Fibroblast of peridontal ligament (primary cell): ENCODE data around the gene RDH8.
"Not testable (repeated sequence)": the region's sequence is repeated elsewhere in the genome, so short reads cannot be mapped to it uniquely, and the experiment has no call there.

Experiments
- DNase-seq: peaks from one replicate; pipeline ENCODE4 v3.0.0-alpha.2; 2010; ENCODE audit errors: extremely low read depth

Gene RDH8

DNA sequence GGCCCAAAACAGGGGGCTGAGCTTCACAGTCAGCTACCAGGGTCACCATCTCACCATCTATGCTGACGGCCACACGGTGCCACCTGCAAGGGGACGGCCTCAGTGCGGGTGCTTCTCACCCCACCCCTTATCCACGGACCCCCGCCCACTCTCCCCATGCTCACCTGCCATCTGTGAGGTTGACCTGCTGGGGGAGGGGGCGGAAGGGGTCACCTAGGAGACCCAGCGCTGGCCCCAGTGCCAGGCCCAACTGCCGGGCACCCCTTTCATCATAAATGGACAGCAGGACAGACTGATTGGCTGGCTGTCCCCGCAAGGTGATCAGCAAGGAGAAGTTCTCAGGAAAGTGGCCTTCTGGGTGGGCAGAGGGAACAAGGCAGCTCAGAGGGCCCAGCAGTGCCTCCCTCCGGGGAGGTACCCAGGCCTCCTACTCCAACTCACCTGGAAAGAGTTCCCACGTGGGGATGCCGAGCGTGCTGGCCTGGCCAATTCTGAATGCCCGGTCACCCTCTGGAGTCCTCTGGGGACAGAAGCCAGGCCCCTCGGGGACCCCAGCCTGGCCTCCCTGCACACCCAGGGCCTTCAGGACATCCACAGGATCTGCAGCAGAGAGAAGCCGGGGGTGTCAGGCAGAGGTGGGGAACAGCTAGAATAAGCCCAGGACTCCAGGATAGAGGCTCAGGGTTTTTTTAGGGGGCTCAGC lies 7.5 kb upstream of the RDH8 start:
- no peak for DNase-seq

- peak; percentile 83 for DNase-seq
Observed at GRCh38 chr19:10006335-10006708, 7.0 kb upstream of the RDH8 start.

- DNase-seq: no peak
Observed at GRCh38 chr19:10006752-10007323, 6.4 kb upstream of the RDH8 start.

DNA sequence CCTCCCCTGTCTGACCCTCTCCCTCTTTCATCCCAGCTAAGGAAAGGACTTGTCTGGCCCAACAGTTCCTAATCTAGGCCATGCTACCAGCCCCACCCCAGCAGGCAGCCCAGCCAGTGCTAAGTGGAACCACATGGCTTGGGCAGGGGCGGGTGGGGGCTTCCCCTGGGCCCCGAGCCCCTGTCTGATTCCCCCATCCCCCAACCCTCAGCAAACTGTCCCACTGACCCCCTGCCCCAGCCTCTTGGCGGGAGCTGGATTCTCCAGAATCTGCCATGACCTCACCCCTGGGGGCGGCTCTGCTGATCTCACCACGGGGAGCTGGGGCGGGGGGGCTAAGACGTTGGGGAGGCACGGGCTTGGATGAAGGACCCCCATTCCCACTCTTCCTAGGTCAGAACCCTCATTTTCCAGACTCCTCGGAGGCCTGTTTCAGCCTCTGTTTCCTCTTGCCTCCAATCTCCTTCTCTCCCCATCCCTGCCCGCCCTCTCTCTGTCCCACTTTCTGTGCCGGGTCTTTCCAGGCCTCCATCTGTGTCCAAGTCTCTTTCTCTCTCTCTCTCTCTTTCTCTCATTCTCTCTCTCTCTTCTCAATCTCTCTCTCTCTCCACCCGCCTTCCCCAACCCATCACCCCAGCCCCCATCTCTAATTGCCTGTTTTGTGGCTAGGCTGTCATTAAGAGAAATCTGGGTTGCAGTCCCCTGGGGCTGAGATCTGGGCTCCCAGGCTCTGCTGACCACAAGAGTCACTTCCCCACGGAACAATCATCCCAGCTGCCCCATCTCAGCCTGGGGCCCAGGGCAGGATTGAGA lies 5.7 kb upstream of the RDH8 start:
- peak; percentile 81 for DNase-seq

DNA sequence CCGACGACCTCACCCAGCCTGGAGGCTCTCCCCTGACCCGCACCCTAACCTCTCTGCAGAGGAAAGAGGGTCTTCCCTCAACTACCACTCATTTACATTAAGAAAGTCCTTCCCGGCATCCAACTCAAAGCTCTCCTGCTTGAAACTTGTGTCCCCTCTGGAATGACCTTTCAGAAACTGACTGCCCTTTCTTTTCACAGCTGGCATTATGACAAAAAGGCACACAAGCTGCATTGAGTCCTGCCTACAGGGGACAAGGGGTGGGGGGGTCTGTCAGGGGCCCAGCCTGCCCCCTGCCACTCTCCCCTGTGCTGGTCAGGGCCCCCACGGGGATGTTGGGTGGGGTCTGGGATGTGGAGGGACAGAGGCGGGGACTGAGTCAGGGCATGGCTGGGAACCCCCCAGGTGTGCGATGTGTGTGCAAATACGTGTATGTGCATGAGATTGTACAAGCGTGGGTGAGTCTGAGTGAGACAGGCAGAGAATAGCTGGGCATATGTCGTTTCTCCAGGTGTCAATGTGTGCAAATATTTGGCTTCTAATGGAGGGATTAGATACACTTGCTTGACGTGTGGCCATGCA lies 5.0 kb upstream of the RDH8 start:
- no peak for DNase-seq

GRCh38 chr19:10009714-10010224 lies 3.5 kb upstream of the RDH8 start:
- no peak for DNase-seq

DNA sequence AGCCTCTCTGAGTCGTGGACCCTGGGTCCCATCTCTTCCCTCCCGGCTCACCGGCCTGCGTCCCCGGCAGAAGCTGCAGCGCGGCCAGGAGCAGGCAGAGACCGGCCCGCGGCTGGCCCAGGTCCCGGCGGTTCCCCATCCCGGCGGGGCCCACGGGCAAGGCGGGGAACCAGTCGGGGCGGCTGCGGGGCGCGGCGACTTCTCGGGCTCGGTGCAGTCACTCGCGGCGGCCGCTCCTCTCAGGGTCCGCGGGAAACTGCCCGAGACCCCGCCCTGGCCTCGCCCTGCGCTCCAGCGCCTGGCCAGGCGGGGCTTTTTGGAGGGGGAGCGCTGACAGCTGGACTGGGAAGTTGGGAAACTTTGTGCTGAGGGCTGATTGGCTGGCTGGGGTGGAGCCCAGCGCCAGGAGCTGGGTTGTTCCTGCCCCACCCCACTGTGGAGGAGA lies 3.0 kb upstream of the RDH8 start, which contains the start of gene COL5A3:
Gene COL5A3, minus strand, starts transcription at position 258 of the 445 bp plus-strand sequence. Its CDS starts 119 bp downstream, at position 139.
- DNase-seq: peak; percentile 64

DNA sequence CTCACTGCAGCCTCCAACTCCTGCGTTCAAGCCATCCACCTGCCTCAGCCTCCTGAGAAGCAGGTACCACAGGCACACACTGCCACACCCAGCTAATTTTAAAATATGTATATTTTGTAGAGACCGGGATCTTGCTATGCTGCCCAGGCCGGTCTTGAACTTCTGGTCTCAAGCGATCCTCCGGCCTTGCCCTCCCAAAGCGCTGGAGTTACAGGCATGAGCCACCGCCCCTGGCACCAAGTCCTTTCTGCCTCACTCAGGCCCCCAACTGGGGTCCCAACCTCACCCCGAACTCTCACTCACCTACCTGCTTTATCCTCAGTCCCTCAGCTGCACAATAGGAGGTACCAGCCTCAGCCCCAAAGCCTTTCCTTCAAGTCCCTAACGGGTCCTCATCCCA lies 2.3 kb upstream of the RDH8 start:
- DNase-seq: no peak

- no peak for DNase-seq
Observed at GRCh38 chr19:10011974-10012373, 1.3 kb upstream of the RDH8 start.

GRCh38 chr19:10013834-10014618 lies 743 bp downstream of the RDH8 start:
- no peak for DNase-seq

- peak; percentile 47 for DNase-seq
Observed at GRCh38 chr19:10018263-10018662, 5.0 kb downstream of the RDH8 start.

- no peak for DNase-seq
Observed at GRCh38 chr19:10018786-10019185, 5.5 kb downstream of the RDH8 start.

DNA sequence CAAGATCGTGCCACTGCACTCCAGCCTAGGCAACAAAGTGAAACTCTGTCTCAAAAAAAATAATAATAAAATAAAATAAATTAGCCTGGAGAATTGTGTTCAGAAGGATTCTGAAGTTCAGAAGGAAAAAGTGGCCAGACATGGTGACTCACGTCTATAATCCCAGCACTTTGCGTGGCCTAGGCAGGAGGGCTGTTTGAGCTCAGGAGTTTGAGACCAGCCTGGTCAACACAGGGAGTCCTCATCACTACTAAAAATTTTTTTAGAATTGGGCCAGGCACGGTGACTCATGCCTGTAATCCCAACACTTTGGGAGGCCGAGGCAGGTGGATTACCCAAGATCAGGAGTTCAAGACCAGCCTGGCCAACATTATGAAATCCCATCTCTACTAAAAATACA lies 6.0 kb downstream of the RDH8 start:
- DNase-seq: no peak

GRCh38 chr19:10020851-10021250 lies 7.6 kb downstream of the RDH8 start:
- no peak for DNase-seq

GRCh38 chr19:10021446-10021845 lies 8.2 kb downstream of the RDH8 start:
- DNase-seq: no peak

DNA sequence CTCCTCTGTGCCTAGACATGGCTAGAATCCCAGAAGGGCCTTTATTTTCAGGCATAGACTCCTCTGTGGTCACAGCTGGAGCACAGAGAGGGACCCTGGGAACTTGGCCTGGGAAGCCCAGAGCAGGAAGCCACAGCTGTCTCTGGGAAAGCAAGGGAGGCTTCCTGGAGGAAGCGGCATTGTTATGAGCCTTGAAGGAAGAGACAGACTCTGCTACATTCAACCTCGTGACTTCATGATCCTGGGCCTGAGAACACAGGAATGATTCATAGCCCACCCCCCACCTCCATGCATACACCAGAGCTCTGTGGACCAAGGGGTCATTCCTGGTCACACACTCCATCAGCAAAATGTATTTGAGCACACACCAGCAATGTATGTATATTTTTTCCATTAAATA lies 8.6 kb downstream of the RDH8 start:
- no peak for DNase-seq

GRCh38 chr19:10023096-10023495 lies 9.8 kb downstream of the RDH8 start:
- DNase-seq: not testable (repeated sequence)

GRCh38 chr19:10026744-10027143 lies 13.5 kb downstream of the RDH8 start:
- DNase-seq: no peak

DNA sequence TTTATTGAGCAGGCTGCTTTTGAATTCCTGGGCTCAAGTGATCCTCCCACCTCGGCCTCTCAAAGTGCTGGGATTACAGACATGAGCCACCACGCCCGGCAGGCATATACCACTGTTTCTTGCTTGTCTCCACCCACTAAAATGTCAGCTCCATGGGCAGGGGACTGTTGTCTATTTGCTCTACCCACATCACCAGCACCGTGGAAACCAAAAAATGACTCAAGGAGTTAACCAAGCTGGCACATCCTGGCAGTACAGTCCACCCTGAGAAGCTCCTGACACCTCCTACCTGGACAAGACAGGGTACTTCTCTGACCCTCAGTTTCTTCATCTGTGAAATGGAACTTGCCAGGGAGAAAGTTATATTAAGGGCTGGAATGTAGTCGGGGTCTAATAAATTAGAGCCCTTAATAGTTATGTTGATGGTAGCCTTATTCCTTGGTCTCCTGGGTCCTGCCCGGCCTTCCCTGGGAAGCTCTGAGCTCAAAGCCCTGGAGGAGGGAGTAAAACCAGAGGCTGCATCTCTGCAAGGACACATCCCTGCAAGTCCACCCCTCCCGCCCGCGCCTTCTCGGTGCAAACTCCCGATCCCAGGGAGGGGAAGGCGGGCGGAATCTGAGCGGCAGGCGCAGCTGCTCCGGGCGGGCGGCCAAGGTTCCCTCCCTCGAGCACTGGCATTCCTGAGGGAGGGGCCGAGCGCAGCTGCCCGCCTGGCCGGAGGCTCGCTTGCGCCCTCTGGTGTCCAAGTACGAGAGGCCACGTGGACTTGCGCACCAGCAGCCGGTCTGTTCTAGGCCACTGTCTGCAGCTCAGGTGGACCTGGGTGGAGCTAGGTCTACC lies 14.1 kb downstream of the RDH8 start:
- DNase-seq: peak; percentile 90

GRCh38 chr19:10033614-10034013 lies 20.3 kb downstream of the RDH8 start:
- DNase-seq: no peak
